H1 (cell line): ENCODE results near the gene DHRS7B. TPM values are rescaled to one million over a fixed set of nuclear protein-coding genes. Genes with fewer than 3 reads are reported as not detected.

Source experiments
- CTCF ChIA-PET: fragments of 300-600 bp; sonication (Branson Sonifier 250); formaldehyde crosslinking; loops from one replicate; lab custom pipeline; 2021; ENCODE audit not compliant: partially characterized antibody; lab: Charles Lee
- POLR2A ChIA-PET: fragments of 300-600 bp; sonication (Branson Sonifier 250); formaldehyde crosslinking; loops from one replicate; lab custom pipeline; 2021; ENCODE audit warnings: inconsistent platforms; ENCODE audit not compliant: partially characterized antibody; lab: Charles Lee
- DNase-seq, 2 experiments: peaks; one replicate each; pipeline versions ENCODE4 v3.0.0 to v3.0.0-alpha.2; 2010 to 2022; ENCODE audit warnings: low spot score in 2 of 2, low read depth in 1 of 2, mixed read lengths in 1 of 2
- FAIRE-seq: peaks from 2 replicates; lab custom pipeline; 2011; peaks lifted over from hg19 to GRCh38; lab: Jason Lieb, UNC
- H2AFZ ChIP-seq: 2 replicates; pipeline ENCODE4 v1.8.1; 2012; ENCODE audit warnings: low read length, inconsistent platforms
- H2AK5ac ChIP-seq: 2 replicates; pipeline ENCODE4 v1.6.1; 2013; ENCODE audit warnings: low read depth, low read length
- H2BK120ac ChIP-seq: replicated peaks from 2 replicates; pipeline ENCODE3; 2013; ENCODE audit warnings: low read depth, low read length, inconsistent platforms
- H2BK12ac ChIP-seq: 2 replicates; pipeline ENCODE4 v1.6.1; 2013; ENCODE audit warnings: low read depth, low read length
- H2BK15ac ChIP-seq: 2 replicates; pipeline ENCODE4 v1.6.1; 2013; ENCODE audit warnings: low read length
- H2BK20ac ChIP-seq: 2 replicates; pipeline ENCODE4 v1.6.1; 2013; ENCODE audit warnings: low read length
- H2BK5ac ChIP-seq: 2 replicates; pipeline ENCODE4 v1.6.1; 2013; ENCODE audit warnings: low read depth, low read length
- H3K14ac ChIP-seq: 2 replicates; pipeline ENCODE4 v1.6.1; 2013; ENCODE audit warnings: inconsistent platforms; ENCODE audit not compliant: insufficient read length
- H3K18ac ChIP-seq: 2 replicates; pipeline ENCODE4 v1.6.1; 2013; ENCODE audit warnings: low read length; ENCODE audit errors: extremely low read depth
- H3K23ac ChIP-seq: 2 replicates; pipeline ENCODE4 v1.6.1; 2013; ENCODE audit warnings: inconsistent platforms; ENCODE audit not compliant: insufficient read length
- H3K23me2 ChIP-seq: 2 replicates; pipeline ENCODE4 v1.6.1; 2013; ENCODE audit warnings: low read depth, low read length
- H3K27ac ChIP-seq: 2 replicates; pipeline ENCODE4 v1.6.1; 2011; ENCODE audit warnings: low read depth, low read length, inconsistent platforms
- H3K27me3 ChIP-seq, 4 experiments: replicated peaks in 1 of 4; 1 replicate in 1 of 4; 2 replicates in 3 of 4; pipeline versions ENCODE4 v1.6.1 to v1.8.1; 2011 to 2013; ENCODE audit warnings: low read length in 3 of 4, mild to moderate bottlenecking in 3 of 4, inconsistent platforms in 2 of 4, mixed read lengths in 2 of 4, moderate library complexity in 1 of 4; ENCODE audit not compliant: control insufficient read depth in 3 of 4, insufficient read depth in 3 of 4; ENCODE audit errors: extremely low read depth in 1 of 4
- H3K36me3 ChIP-seq, 4 experiments: 2 replicates each; pipeline versions ENCODE4 v1.6.1 to v1.8.1; 2011 to 2013; ENCODE audit warnings: mild to moderate bottlenecking in 4 of 4, low read length in 3 of 4, moderate library complexity in 2 of 4, control low read depth in 1 of 4, inconsistent platforms in 1 of 4; ENCODE audit not compliant: insufficient read depth in 4 of 4, control insufficient read depth in 2 of 4
- H3K4ac ChIP-seq: replicated peaks from 2 replicates; pipeline ENCODE3; 2013; ENCODE audit warnings: low read length, low read depth, mixed read lengths, inconsistent platforms; ENCODE audit not compliant: insufficient read length
- H3K4me1 ChIP-seq, 4 experiments: replicated peaks in 1 of 4; 1 replicate in 1 of 4; 2 replicates in 3 of 4; pipeline versions ENCODE4 v1.6.1 to v1.8.1; 2011 to 2013; ENCODE audit warnings: low read length in 3 of 4, inconsistent platforms in 2 of 4, mixed read lengths in 1 of 4; ENCODE audit not compliant: insufficient read depth in 4 of 4, control insufficient read depth in 3 of 4
- H3K4me2 ChIP-seq, 2 experiments: 2 replicates each; pipeline versions ENCODE4 v1.6.1 to v1.8.1; 2011 to 2013; ENCODE audit warnings: low read depth in 2 of 2, low read length in 2 of 2, control low read depth in 1 of 2, inconsistent platforms in 1 of 2, mild to moderate bottlenecking in 1 of 2; ENCODE audit not compliant: insufficient read depth in 1 of 2
- H3K4me3 ChIP-seq, 4 experiments: fragments of 200-600, 300-600 bp in 1 of 4; sonication (generic), shearing (Covaris generic), sonication (Bioruptor Twin) in 1 of 4; 2 replicates each; pipeline versions ENCODE4 v1.5.1 to v1.8.1; 2011 to 2016; ENCODE audit warnings: low read length in 4 of 4, low read depth in 3 of 4, control low read depth in 2 of 4, inconsistent platforms in 2 of 4, mild to moderate bottlenecking in 2 of 4, mixed read lengths in 1 of 4, moderate library complexity in 1 of 4; ENCODE audit not compliant: insufficient read depth in 2 of 4; ENCODE audit errors: extremely low read depth in 1 of 4
- H3K56ac ChIP-seq: replicated peaks from 2 replicates; pipeline ENCODE3; 2013; ENCODE audit warnings: low read depth, mild to moderate bottlenecking, mixed read lengths, low read length, inconsistent platforms; ENCODE audit not compliant: insufficient read length
- H3K79me1 ChIP-seq: 2 replicates; pipeline ENCODE4 v1.6.1; 2013; ENCODE audit warnings: low read depth, low read length, control low read depth
- H3K79me2 ChIP-seq, 2 experiments: 2 replicates each; pipeline versions ENCODE4 v1.6.1 to v1.8.1; 2012 to 2013; ENCODE audit warnings: low read length in 2 of 2, mild to moderate bottlenecking in 2 of 2, inconsistent platforms in 1 of 2; ENCODE audit not compliant: insufficient read depth in 2 of 2, control insufficient read depth in 1 of 2
- H3K9ac ChIP-seq, 4 experiments: replicated peaks in 1 of 4; 1 replicate in 1 of 4; 2 replicates in 3 of 4; pipeline versions ENCODE4 v1.6.1 to v1.8.1; 2011 to 2013; ENCODE audit warnings: low read depth in 3 of 4, low read length in 3 of 4, control low read depth in 2 of 4, mild to moderate bottlenecking in 2 of 4, moderate library complexity in 2 of 4, inconsistent platforms in 1 of 4; ENCODE audit errors: extremely low read depth in 1 of 4
- H3K9me3 ChIP-seq, 2 experiments: 2 replicates each; pipeline versions ENCODE4 v1.6.1 to v1.8.1; 2012 to 2013; ENCODE audit warnings: mild to moderate bottlenecking in 2 of 2, moderate library complexity in 2 of 2, control low read depth in 1 of 2, inconsistent platforms in 1 of 2, low read depth in 1 of 2, low read length in 1 of 2, mixed read lengths in 1 of 2; ENCODE audit not compliant: insufficient read depth in 2 of 2
- H4K20me1 ChIP-seq, 2 experiments: replicated peaks in 1 of 2; 2 replicates each; pipeline versions ENCODE3 to v1.8.1; 2011 to 2013; ENCODE audit warnings: inconsistent platforms in 2 of 2, low read length in 2 of 2, mild to moderate bottlenecking in 1 of 2; ENCODE audit not compliant: insufficient read depth in 2 of 2, control insufficient read depth in 1 of 2
- H4K5ac ChIP-seq: 2 replicates; pipeline ENCODE4 v1.6.1; 2013; ENCODE audit warnings: low read length, low read depth, mixed read lengths, inconsistent platforms; ENCODE audit not compliant: insufficient read length
- H4K8ac ChIP-seq: 2 replicates; pipeline ENCODE4 v1.8.0; 2013; ENCODE audit warnings: mild to moderate bottlenecking, moderate library complexity, low read length, inconsistent platforms; ENCODE audit not compliant: insufficient read depth; ENCODE audit errors: extremely low read depth
- H4K91ac ChIP-seq: replicated peaks from 2 replicates; pipeline ENCODE3; 2013; ENCODE audit warnings: low read length, mixed read lengths, inconsistent platforms; ENCODE audit not compliant: insufficient read length
- CTCF ChIP-seq, 3 experiments: IDR thresholded peaks; 1 replicate in 2 of 3; 2 replicates in 1 of 3; pipeline versions ENCODE4 v1.5.1 to v1.6.1; 2011; ENCODE audit warnings: low read length in 3 of 3, mild to moderate bottlenecking in 3 of 3, inconsistent platforms in 2 of 3, low read depth in 1 of 3, moderate library complexity in 1 of 3; ENCODE audit not compliant: insufficient read depth in 1 of 3; ENCODE audit errors: control extremely low read depth in 1 of 3
- EZH2 ChIP-seq: fragments of 200-600 bp; sonication (generic); IDR thresholded peaks from 2 replicates; pipeline ENCODE4 v1.7.1; 2012; ENCODE audit warnings: low read depth, mild to moderate bottlenecking, moderate library complexity, low read length, inconsistent platforms; ENCODE audit not compliant: severe bottlenecking
- GABPA ChIP-seq: IDR thresholded peaks from 2 replicates; pipeline ENCODE4 v1.6.1; 2011; ENCODE audit warnings: mild to moderate bottlenecking, low read length, moderate library complexity, borderline replicate concordance; ENCODE audit not compliant: insufficient read depth
- HDAC2 ChIP-seq, 2 experiments: fragments of 300-600 bp in 1 of 2; sonication (generic) in 1 of 2; IDR thresholded peaks; 2 replicates each; pipeline ENCODE4 v1.6.1; 2011 to 2012; ENCODE audit warnings: low read depth in 2 of 2, low read length in 2 of 2, mild to moderate bottlenecking in 2 of 2, moderate library complexity in 2 of 2, borderline replicate concordance in 1 of 2, inconsistent platforms in 1 of 2
- JUN ChIP-seq: IDR thresholded peaks from 2 replicates; pipeline ENCODE4 v1.6.1; 2011; ENCODE audit warnings: low read depth, mild to moderate bottlenecking, improper control_type of control experiment, low read length
- SIX5 ChIP-seq: IDR thresholded peaks from 2 replicates; pipeline ENCODE4 v1.6.1; 2011; ENCODE audit warnings: mild to moderate bottlenecking, low read depth, low read length
- SP2 ChIP-seq: IDR thresholded peaks from 2 replicates; pipeline ENCODE4 v1.6.1; 2012; ENCODE audit warnings: mild to moderate bottlenecking, low read length, inconsistent platforms
- TBP ChIP-seq: IDR thresholded peaks from 2 replicates; pipeline ENCODE4 v1.6.1; 2011; ENCODE audit warnings: low read depth, low read length, improper control_type of control experiment
- USF2 ChIP-seq: IDR thresholded peaks from 2 replicates; pipeline ENCODE4 v1.6.1; 2011; ENCODE audit warnings: low read length, improper control_type of control experiment
- ZNF274 ChIP-seq: IDR thresholded peaks from 2 replicates; pipeline ENCODE4 v1.7.0; 2012; ENCODE audit warnings: low read length, borderline replicate concordance; ENCODE audit errors: extremely low read depth
- WGBS, 2 experiments: shearing (Covaris generic) in 1 of 2; methylation state at CpG; one replicate each; pipeline versions ENCODE4 v1.1.6 to v1.1.7; 2013 to 2015; ENCODE audit warnings: low lambda C conversion rate in 2 of 2, mixed read lengths in 2 of 2, inconsistent platforms in 1 of 2, low coverage in 1 of 2, missing lambda C conversion rate in 1 of 2; ENCODE audit not compliant: insufficient replicate concordance in 2 of 2, insufficient coverage in 1 of 2, insufficient read length in 1 of 2; ENCODE audit errors: extremely low coverage in 1 of 2, missing lambda C conversion rate in 1 of 2; 5-methylcytosine and 5-hydroxymethylcytosine counted together
- polyA plus RNA-seq, 7 experiments: library from polyadenylated mRNA; depleted of rRNA in 3 of 7; stranded (reverse) in 5 of 7; unstranded in 2 of 7; fragments of >200 nt in 5 of 7; fragments of 200-250 nt in 2 of 7; gene quantifications; 1 replicate in 5 of 7; 2 replicates in 1 of 7; 4 replicates in 1 of 7; pipeline versions ENCODE4 v1.2.1 to v1.2.3, GENCODE V29; 2011 to 2013; ENCODE audit warnings: missing spikeins in 2 of 7, mixed read lengths in 2 of 7
- total RNA-seq: library from RNA; stranded (reverse); fragmentation: NEBNext Ultra II Directional; extraction: Animal tissue kit (Norgen Biotek cat#: 25700); gene quantifications from 2 replicates; pipeline ENCODE4 v1.2.1, GENCODE V29; 2021

DHRS7B gene
- total and polyA plus RNA-seq, 2 of the 8 experiments (the other 6 are each of a cell fraction or from before 2014, with no cell fraction given), result 11.0 to 27.9 TPM

DNA sequence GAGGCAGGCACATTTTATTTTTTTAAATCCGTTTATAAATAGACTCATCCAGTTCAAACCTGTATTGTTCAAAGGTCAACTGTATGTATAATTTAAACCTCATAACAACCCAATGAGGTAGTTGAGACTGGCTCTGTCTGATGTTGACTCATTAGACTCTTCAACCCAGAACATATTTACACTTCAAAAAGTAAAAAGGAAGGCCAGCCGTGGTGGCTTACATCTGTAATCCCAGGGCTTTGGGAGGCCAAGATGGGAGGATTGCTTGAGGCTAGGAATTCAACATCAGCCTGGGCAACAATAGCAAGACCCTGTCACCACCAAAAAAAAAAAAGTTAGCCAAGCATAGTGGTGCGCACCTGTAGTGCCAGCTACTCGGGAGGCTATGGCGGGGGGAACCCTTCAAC lies 32.5 kb upstream of the DHRS7B start:
- Histone ChIP-seq H2AFZ (no peak overlapping the region), H3K23me2 (no peaks in the 10 kb centered on the region; the same call in 1 of the 2 replicates), H3K79me2 (no peaks in the 10 kb centered on the region), H4K91ac (no peak overlapping the region), H3K23ac (no peak overlapping the region), H3K56ac (no peak overlapping the region), H3K4me3 (no peak overlapping the region), H4K5ac (no peak overlapping the region), H3K4me2 (no peak overlapping the region), H3K4me1 (no peaks in the 10 kb centered on the region; a peak in 1 of 7 replicates), H2AK5ac (no peak overlapping the region), H2BK120ac (no peak overlapping the region), H3K9me3 (no peaks in the 10 kb centered on the region), H3K36me3 (no peaks in the 10 kb centered on the region), H3K79me1 (no peaks in the 10 kb centered on the region), H3K4ac (no peak overlapping the region), H2BK5ac (no peak overlapping the region), H2BK12ac (no peak overlapping the region), H3K18ac (no peak overlapping the region), H3K14ac (no peak overlapping the region), H4K20me1 (no peaks in the 10 kb centered on the region), H2BK20ac (no peak overlapping the region), H3K27me3 (no peaks in the 10 kb centered on the region), H4K8ac (no peak overlapping the region), H3K9ac (no peak overlapping the region), H2BK15ac (no peak overlapping the region), H3K27ac (no peak overlapping the region)
- POLR2A ChIA-PET, result interaction anchor here (0.6 to 2.8 kb wide), 3 partner anchors 34 to 53 kb away, joined by 3 to 8 read pairs (median 3); partner anchors contain the start of gene USP22
- FAIRE-seq (no peak), DNase-seq (no peak)
- CTCF ChIA-PET, result interaction anchor here (0.7 to 1.6 kb wide), 5 partner anchors 9 to 70 kb away, joined by 3 to 4 read pairs (median 4); no protein-coding TSS in a partner anchor
- WGBS, 2 experiments, result 97% methylated on average over 5 of the region's 5 CpGs; no CpG with 5 or more reads in 1 of the 2 experiments
- TF ChIP-seq GABPA (no peak), HDAC2 (IDR thresholded peaks at IDR 0.05; ENCODE audit: borderline replicate concordance in 1 of 2, low read depth in 2 of 2, low read length in 2 of 2) (no peak), USF2 (no peak), SP2 (no peak), EZH2 (no peak), CTCF (IDR thresholded peaks at IDR 0.05; ENCODE audit: control extremely low read depth in 1 of 3, insufficient read depth in 1 of 3, low read depth in 1 of 3, low read length in 3 of 3) (no peak), ZNF274 (no peak), JUN (no peak), TBP (no peak), SIX5 (no peak)
